T-helper 2 cell treated with Interferon-gamma antibody and Interleukin-4, amounts not matched to agents 5 μg/mL and 100 μg/mL, for 36 hours (primary cell): Measurements from ENCODE around the gene MRPS15.

Experiments
- DNase-seq: peaks from one replicate; pipeline ENCODE4 v3.0.0; 2021; ENCODE audit warnings: low spot score
- H3K27ac Mint-ChIP-seq: one replicate; pipeline ENCODE4 v1.8.0; 2021; ENCODE audit warnings: mild to moderate bottlenecking, mixed read lengths
- H3K27me3 Mint-ChIP-seq: one replicate; pipeline ENCODE4 v1.8.0; 2021; ENCODE audit warnings: low read depth, mixed read lengths
- H3K36me3 Mint-ChIP-seq: one replicate; pipeline ENCODE4 v1.8.0; 2021; ENCODE audit warnings: low read depth, mixed read lengths
- H3K4me1 Mint-ChIP-seq: one replicate; pipeline ENCODE4 v1.8.0; 2021; ENCODE audit warnings: low read depth, mixed read lengths
- H3K4me3 Mint-ChIP-seq: one replicate; pipeline ENCODE4 v1.8.0; 2022; ENCODE audit warnings: mild to moderate bottlenecking, moderate library complexity, mixed read lengths
- H3K9me3 Mint-ChIP-seq: one replicate; pipeline ENCODE4 v1.8.0; 2021; ENCODE audit warnings: mixed read lengths

Gene MRPS15

GRCh38 chr1:36457691-36458090, 6.5 kb downstream of the MRPS15 start:
- Mint-ChIP-seq H3K9me3 (no peaks in the 10 kb centered on the region), H3K27ac (peak overlapping the region; percentile 91), H3K4me3 (peak overlapping the region; percentile 85), H3K36me3 (peaks cover 77% of the 10 kb centered on the region), H3K4me1 (peaks cover 56% of the 10 kb centered on the region), H3K27me3 (no peaks in the 10 kb centered on the region)
- DNase-seq, result peak; percentile 26

- no peak for DNase-seq
- Mint-ChIP-seq H3K9me3 (no peaks in the 10 kb centered on the region), H3K36me3 (peaks cover 69% of the 10 kb centered on the region), H3K4me3 (peak overlapping the region; percentile 67), H3K27ac (peak overlapping the region; percentile 53), H3K27me3 (no peaks in the 10 kb centered on the region), H3K4me1 (peaks cover 54% of the 10 kb centered on the region)
These were observed 7.7 kb downstream of the MRPS15 start for GRCh38 chr1:36456391-36456928.

- H3K27me3 Mint-ChIP-seq, result no peaks in the 10 kb centered on the region
- H3K4me1 Mint-ChIP-seq, result peaks cover 48% of the 10 kb centered on the region
- DNase-seq, result no peak
- H3K27ac Mint-ChIP-seq, result peak overlapping the region; percentile 3
- no peaks in the 10 kb centered on the region for H3K9me3 Mint-ChIP-seq
- no peak overlapping the region for H3K4me3 Mint-ChIP-seq
- H3K36me3 Mint-ChIP-seq, result peaks cover 58% of the 10 kb centered on the region
These were observed 8.8 kb downstream of the MRPS15 start for GRCh38 chr1:36455386-36455785.

- DNase-seq, result no peak
- no peaks in the 10 kb centered on the region for H3K27me3 Mint-ChIP-seq
- peaks cover 44% of the 10 kb centered on the region for H3K36me3 Mint-ChIP-seq
- H3K4me1 Mint-ChIP-seq, result peaks cover 46% of the 10 kb centered on the region
- no peak overlapping the region for H3K27ac Mint-ChIP-seq
- H3K4me3 Mint-ChIP-seq, result no peak overlapping the region
- no peaks in the 10 kb centered on the region for H3K9me3 Mint-ChIP-seq
These were observed 10.4 kb downstream of the MRPS15 start for GRCh38 chr1:36453600-36454388.

- Mint-ChIP-seq H3K27ac (no peak overlapping the region), H3K9me3 (no peaks in the 10 kb centered on the region), H3K4me3 (no peak overlapping the region), H3K36me3 (peaks cover 38% of the 10 kb centered on the region), H3K4me1 (peaks cover 39% of the 10 kb centered on the region), H3K27me3 (no peaks in the 10 kb centered on the region)
- DNase-seq, result no peak
These were observed 11.1 kb downstream of the MRPS15 start for GRCh38 chr1:36453051-36453450.

GRCh38 chr1:36450919-36451305, 13.3 kb downstream of the MRPS15 start:
- Mint-ChIP-seq H3K27me3 (no peaks in the 10 kb centered on the region), H3K4me3 (peak overlapping the region; percentile 89), H3K4me1 (peaks cover 29% of the 10 kb centered on the region), H3K9me3 (no peaks in the 10 kb centered on the region), H3K27ac (peak overlapping the region; percentile 92), H3K36me3 (peaks cover 22% of the 10 kb centered on the region)
- DNase-seq, result no peak

GRCh38 chr1:36450270-36450918, 13.8 kb downstream of the MRPS15 start, which contains the start of gene OSCP1:
Gene OSCP1 (minus strand): TSS chr1:36450451. CDS start chr1:36450369, 82 bp downstream.
- peaks cover 28% of the 10 kb centered on the region for H3K4me1 Mint-ChIP-seq
- peaks cover 17% of the 10 kb centered on the region for H3K36me3 Mint-ChIP-seq
- DNase-seq, result peak; percentile 89
- H3K9me3 Mint-ChIP-seq, result no peaks in the 10 kb centered on the region
- no peaks in the 10 kb centered on the region for H3K27me3 Mint-ChIP-seq
- peak within 1 kb of the TSS; percentile 89 for H3K4me3 Mint-ChIP-seq
- H3K27ac Mint-ChIP-seq, result peak within 1 kb of the TSS; percentile 92

- H3K4me1 Mint-ChIP-seq, result peaks cover 20% of the 10 kb centered on the region
- DNase-seq, result no peak
- peaks cover 3% of the 10 kb centered on the region for H3K36me3 Mint-ChIP-seq
- no peaks in the 10 kb centered on the region for H3K9me3 Mint-ChIP-seq
- no peak overlapping the region for H3K4me3 Mint-ChIP-seq
- no peak overlapping the region for H3K27ac Mint-ChIP-seq
- peaks cover 4% of the 10 kb centered on the region for H3K27me3 Mint-ChIP-seq
These were observed 15.6 kb downstream of the MRPS15 start for GRCh38 chr1:36448530-36449056.

GRCh38 chr1:36447450-36447849, 16.7 kb downstream of the MRPS15 start:
- H3K4me1 Mint-ChIP-seq, result peaks cover 19% of the 10 kb centered on the region
- H3K4me3 Mint-ChIP-seq, result no peak overlapping the region
- H3K27ac Mint-ChIP-seq, result no peak overlapping the region
- no peaks in the 10 kb centered on the region for H3K9me3 Mint-ChIP-seq
- H3K27me3 Mint-ChIP-seq, result peaks cover 4% of the 10 kb centered on the region
- DNase-seq, result no peak
- H3K36me3 Mint-ChIP-seq, result peaks cover 1% of the 10 kb centered on the region

- Mint-ChIP-seq H3K36me3 (no peaks in the 10 kb centered on the region), H3K4me3 (no peak overlapping the region), H3K27me3 (peaks cover 4% of the 10 kb centered on the region), H3K4me1 (peaks cover 18% of the 10 kb centered on the region), H3K9me3 (no peaks in the 10 kb centered on the region), H3K27ac (no peak overlapping the region)
- DNase-seq, result no peak
These were observed 17.4 kb downstream of the MRPS15 start for GRCh38 chr1:36446746-36447145.

- Mint-ChIP-seq H3K27ac (no peak overlapping the region), H3K36me3 (no peaks in the 10 kb centered on the region), H3K4me1 (peaks cover 14% of the 10 kb centered on the region), H3K27me3 (peaks cover 4% of the 10 kb centered on the region), H3K4me3 (no peak overlapping the region), H3K9me3 (no peaks in the 10 kb centered on the region)
- peak; percentile 27 for DNase-seq
These were observed 17.9 kb downstream of the MRPS15 start for GRCh38 chr1:36446271-36446670.

- DNase-seq, result no peak
- H3K9me3 Mint-ChIP-seq, result no peaks in the 10 kb centered on the region
- H3K27ac Mint-ChIP-seq, result no peak overlapping the region
- no peaks in the 10 kb centered on the region for H3K36me3 Mint-ChIP-seq
- peaks cover 4% of the 10 kb centered on the region for H3K27me3 Mint-ChIP-seq
- peaks cover 8% of the 10 kb centered on the region for H3K4me1 Mint-ChIP-seq
- no peak overlapping the region for H3K4me3 Mint-ChIP-seq
These were observed 20.9 kb downstream of the MRPS15 start for GRCh38 chr1:36443297-36443696.

- peaks cover 4% of the 10 kb centered on the region for H3K27me3 Mint-ChIP-seq
- DNase-seq, result no peak
- H3K9me3 Mint-ChIP-seq, result no peaks in the 10 kb centered on the region
- H3K36me3 Mint-ChIP-seq, result no peaks in the 10 kb centered on the region
- H3K4me3 Mint-ChIP-seq, result no peak overlapping the region
- H3K4me1 Mint-ChIP-seq, result peaks cover 8% of the 10 kb centered on the region
- no peak overlapping the region for H3K27ac Mint-ChIP-seq
These were observed 21.8 kb downstream of the MRPS15 start for GRCh38 chr1:36442337-36442736.

GRCh38 chr1:36440646-36441045, 23.5 kb downstream of the MRPS15 start:
- Mint-ChIP-seq H3K36me3 (no peaks in the 10 kb centered on the region), H3K27me3 (peaks cover 4% of the 10 kb centered on the region), H3K4me1 (no peaks in the 10 kb centered on the region), H3K4me3 (no peak overlapping the region), H3K27ac (no peak overlapping the region), H3K9me3 (no peaks in the 10 kb centered on the region)
- no peak for DNase-seq
